Neural cell (in vitro differentiated cells): Measurements from ENCODE around the gene FBP1.

Experiments used
- CTCF ChIP-seq: fragments of 450-650 bp; IDR thresholded peaks from 2 replicates; pipeline ENCODE4 v1.5.1; 2014; ENCODE audit warnings: antibody characterized with exemption, mild to moderate bottlenecking, moderate library complexity; ENCODE audit not compliant: poor library complexity, severe bottlenecking
- EP300 ChIP-seq: fragments of 450-650 bp; conservative IDR thresholded peaks from 2 replicates; pipeline ENCODE4 v1.6.1; 2014; ENCODE audit warnings: antibody characterized with exemption, mild to moderate bottlenecking, moderate library complexity; ENCODE audit not compliant: poor library complexity, severe bottlenecking
- EZH2 ChIP-seq: fragments of 200-600, 300-800 bp; shearing (Covaris generic), sonication (generic); IDR thresholded peaks from 2 replicates; pipeline ENCODE4 v1.6.1; 2014; ENCODE audit warnings: antibody characterized with exemption, low read length, borderline replicate concordance, mild to moderate bottlenecking; ENCODE audit not compliant: insufficient read depth, poor library complexity, severe bottlenecking
- MXI1 ChIP-seq: fragments of 450-650 bp; conservative IDR thresholded peaks from 2 replicates; pipeline ENCODE4 v1.6.1; 2014; ENCODE audit warnings: antibody characterized with exemption, mild to moderate bottlenecking; ENCODE audit not compliant: poor library complexity, severe bottlenecking
- POLR2AphosphoS5 ChIP-seq: IDR thresholded peaks from 2 replicates; pipeline ENCODE4 v1.6.1; 2012
- REST ChIP-seq: IDR thresholded peaks from 2 replicates; pipeline ENCODE4 v1.6.1; 2012; ENCODE audit warnings: borderline replicate concordance
- TAF1 ChIP-seq: IDR thresholded peaks from 2 replicates; pipeline ENCODE4 v1.6.1; 2012; ENCODE audit warnings: low read depth

- TF ChIP-seq EZH2 (no peak), EP300 (no peak), CTCF (no peak), POLR2AphosphoS5 (no peak), REST (no peak), TAF1 (no peak), MXI1 (no peak)
Measured at GRCh38 chr9:94680621-94681020, 41.3 kb upstream of the FBP1 start.
